Mesothelial cell of epicardium (in vitro differentiated cells): ENCODE data around the gene RPS5. TPM values are rescaled to one million over a fixed set of nuclear protein-coding genes. Genes with fewer than 3 reads are reported as not detected.
A peak's percentile ranks its signal among the peaks of the same experiment; 100 is the strongest.

Experiments
- DNase-seq, 2 experiments: peaks; one replicate each; pipeline ENCODE4 v3.0.0; 2021; ENCODE audit warnings: low spot score in 2 of 2; ENCODE audit not compliant: unreplicated experiment in 2 of 2
- H3K27ac Mint-ChIP-seq: 2 replicates; pipeline ENCODE4 v1.8.0; 2021; ENCODE audit warnings: mixed read lengths
- H3K27me3 Mint-ChIP-seq: 2 replicates; pipeline ENCODE4 v1.8.0; 2021; ENCODE audit warnings: low read depth, mixed read lengths
- H3K36me3 Mint-ChIP-seq: 2 replicates; pipeline ENCODE4 v1.8.0; 2021; ENCODE audit warnings: mixed read lengths
- H3K4me1 Mint-ChIP-seq: 2 replicates; pipeline ENCODE4 v1.8.0; 2021; ENCODE audit warnings: mixed read lengths
- H3K4me3 Mint-ChIP-seq: 2 replicates; pipeline ENCODE4 v1.8.0; 2021; ENCODE audit warnings: mild to moderate bottlenecking, moderate library complexity, mixed read lengths
- H3K9me3 Mint-ChIP-seq: 2 replicates; pipeline ENCODE4 v1.8.0; 2021; ENCODE audit warnings: mixed read lengths
- CTCF ChIP-seq: fragments of 200-600 bp; sonication (generic); IDR thresholded peaks from one replicate; pipeline ENCODE4 v1.5.0; 2021; ENCODE audit warnings: antibody characterized with exemption; ENCODE audit not compliant: unreplicated experiment
- total RNA-seq: library from RNA; stranded (reverse); gene quantifications from 3 replicates; pipeline ENCODE4 v1.2.1, GENCODE V29; 2021

The RPS5 gene
- total RNA-seq, 1 donor from 2014 or later: 985 TPM

GRCh38 chr19:58379246-58379645 lies 7.8 kb upstream of the RPS5 start:
- peak overlapping the region; percentile 86 for H3K4me3 Mint-ChIP-seq
- no peaks in the 10 kb centered on the region for H3K27me3 Mint-ChIP-seq
- peak overlapping the region; percentile 59 for H3K27ac Mint-ChIP-seq
- TF ChIP-seq CTCF: no peak
- DNase-seq: no peak
- H3K36me3 Mint-ChIP-seq: no peaks in the 10 kb centered on the region
- no peaks in the 10 kb centered on the region for H3K9me3 Mint-ChIP-seq
- H3K4me1 Mint-ChIP-seq: peaks cover 12% of the 10 kb centered on the region

- Mint-ChIP-seq H3K4me1 (peaks cover 13% of the 10 kb centered on the region), H3K9me3 (no peaks in the 10 kb centered on the region), H3K27ac (peak overlapping the region; percentile 94), H3K27me3 (no peaks in the 10 kb centered on the region), H3K4me3 (peak overlapping the region; percentile 86), H3K36me3 (no peaks in the 10 kb centered on the region)
- DNase-seq: no peak
- no peak for TF ChIP-seq CTCF
Observed at GRCh38 chr19:58380037-58380661, 6.9 kb upstream of the RPS5 start.

- H3K36me3 Mint-ChIP-seq: no peaks in the 10 kb centered on the region
- H3K27ac Mint-ChIP-seq: peak within 1 kb of the TSS; percentile 96
- peak within 1 kb of the TSS; percentile 86 for H3K4me3 Mint-ChIP-seq
- peaks cover 20% of the 10 kb centered on the region for H3K4me1 Mint-ChIP-seq
- H3K9me3 Mint-ChIP-seq: no peaks in the 10 kb centered on the region
- TF ChIP-seq CTCF: no peak
- H3K27me3 Mint-ChIP-seq: no peaks in the 10 kb centered on the region
- DNase-seq: peak; percentile 95 to 96
Observed at GRCh38 chr19:58380662-58381459, 6.2 kb upstream of the RPS5 start, which contains the start of gene ZNF837. TSS of gene ZNF837 (minus strand) at chr19:58381030. CDS start at chr19:58369332, 11,698 bp downstream.

- H3K27ac Mint-ChIP-seq: peak overlapping the region; percentile 96
- H3K4me3 Mint-ChIP-seq: peak overlapping the region; percentile 86
- H3K9me3 Mint-ChIP-seq: no peaks in the 10 kb centered on the region
- H3K36me3 Mint-ChIP-seq: no peaks in the 10 kb centered on the region
- no peak for TF ChIP-seq CTCF
- H3K27me3 Mint-ChIP-seq: no peaks in the 10 kb centered on the region
- DNase-seq: no peak
- H3K4me1 Mint-ChIP-seq: peaks cover 21% of the 10 kb centered on the region
Observed at GRCh38 chr19:58381460-58382212, 5.4 kb upstream of the RPS5 start.

GRCh38 chr19:58382997-58383603 lies 4.0 kb upstream of the RPS5 start:
- Mint-ChIP-seq H3K9me3 (no peaks in the 10 kb centered on the region), H3K4me3 (no peak overlapping the region), H3K27me3 (no peaks in the 10 kb centered on the region), H3K4me1 (peaks cover 26% of the 10 kb centered on the region), H3K36me3 (peaks cover 2% of the 10 kb centered on the region), H3K27ac (no peak overlapping the region)
- no peak for DNase-seq
- no peak for TF ChIP-seq CTCF
